ENCODE results near the gene TENM4.

Gene TENM4

DNA sequence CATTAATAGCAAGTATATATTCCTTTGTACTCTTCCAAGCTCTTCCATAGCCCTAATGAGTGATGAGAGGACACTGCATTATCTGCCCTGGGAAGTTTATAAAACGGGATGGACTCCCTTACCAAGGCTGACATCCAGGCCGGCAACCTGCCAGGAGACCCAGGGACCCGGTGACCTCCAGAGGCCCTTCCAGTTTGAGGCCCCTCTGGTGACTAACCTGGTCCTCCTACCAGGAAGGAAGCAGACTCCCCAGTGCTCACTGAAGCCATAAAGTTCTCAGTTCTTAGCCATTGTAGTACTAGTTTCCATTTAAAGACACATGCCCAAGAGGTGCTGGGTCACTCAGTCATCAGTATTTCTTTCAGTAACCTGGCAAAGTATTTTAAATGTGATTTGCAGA lies 345.4 kb downstream of the TENM4 start (continued):
- TF ChIP-seq, protein P1, sequence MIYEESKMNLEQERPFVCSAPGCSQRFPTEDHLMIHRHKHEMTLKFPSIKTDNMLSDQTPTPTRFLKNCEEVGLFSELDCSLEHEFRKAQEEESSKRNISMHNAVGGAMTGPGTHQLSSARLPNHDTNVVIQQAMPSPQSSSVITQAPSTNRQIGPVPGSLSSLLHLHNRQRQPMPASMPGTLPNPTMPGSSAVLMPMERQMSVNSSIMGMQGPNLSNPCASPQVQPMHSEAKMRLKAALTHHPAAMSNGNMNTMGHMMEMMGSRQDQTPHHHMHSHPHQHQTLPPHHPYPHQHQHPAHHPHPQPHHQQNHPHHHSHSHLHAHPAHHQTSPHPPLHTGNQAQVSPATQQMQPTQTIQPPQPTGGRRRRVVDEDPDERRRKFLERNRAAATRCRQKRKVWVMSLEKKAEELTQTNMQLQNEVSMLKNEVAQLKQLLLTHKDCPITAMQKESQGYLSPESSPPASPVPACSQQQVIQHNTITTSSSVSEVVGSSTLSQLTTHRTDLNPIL (CRISPR knock-in tag; IDR thresholded peaks at IDR 0.05; ENCODE audit: low read depth) = no peak
- TF ChIP-seq TOX (CRISPR knock-in tag; IDR thresholded peaks at IDR 0.05; ENCODE audit: borderline replicate concordance) (no peak), GLIS3 (CRISPR knock-in tag; IDR thresholded peaks at IDR 0.05) (no peak), PPARA (CRISPR knock-in tag; IDR thresholded peaks at IDR 0.05; ENCODE audit: borderline replicate concordance) (no peak)

DNA sequence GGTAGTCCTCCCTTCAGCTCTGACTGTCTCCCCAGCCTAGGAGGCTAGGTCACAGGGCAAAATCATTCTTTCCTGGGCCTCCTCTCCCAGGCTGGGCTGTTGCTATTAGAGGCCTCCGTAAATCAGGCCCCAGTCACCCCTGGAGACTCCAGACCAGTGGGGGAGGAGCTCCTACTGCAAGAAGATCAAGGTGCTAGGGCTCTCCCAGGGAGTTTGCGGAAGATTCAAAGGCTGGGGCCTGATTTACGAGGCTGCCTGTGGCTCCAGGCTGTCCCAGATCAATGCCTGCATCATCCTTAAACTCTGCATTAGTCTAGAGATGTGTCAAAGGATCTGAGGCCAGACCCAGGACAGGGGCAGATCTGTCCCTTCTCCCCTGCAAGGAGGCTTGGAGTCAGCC lies 346.2 kb downstream of the TENM4 start:
- TF ChIP-seq OSR1 (CRISPR knock-in tag; IDR thresholded peaks at IDR 0.05) (no peak), GLIS3 (CRISPR knock-in tag; IDR thresholded peaks at IDR 0.05) (no peak), BACH2 (CRISPR knock-in tag; IDR thresholded peaks at IDR 0.05; ENCODE audit: borderline replicate concordance) (no peak), CSDC2 (CRISPR knock-in tag; IDR thresholded peaks at IDR 0.05) (no peak), ZNF8 (CRISPR knock-in tag; IDR thresholded peaks at IDR 0.05) (no peak), ZNF565 (CRISPR knock-in tag; conservative IDR thresholded peaks at IDR 0.05; ENCODE audit: low read depth) (no peak)
- TF ChIP-seq, protein P2, sequence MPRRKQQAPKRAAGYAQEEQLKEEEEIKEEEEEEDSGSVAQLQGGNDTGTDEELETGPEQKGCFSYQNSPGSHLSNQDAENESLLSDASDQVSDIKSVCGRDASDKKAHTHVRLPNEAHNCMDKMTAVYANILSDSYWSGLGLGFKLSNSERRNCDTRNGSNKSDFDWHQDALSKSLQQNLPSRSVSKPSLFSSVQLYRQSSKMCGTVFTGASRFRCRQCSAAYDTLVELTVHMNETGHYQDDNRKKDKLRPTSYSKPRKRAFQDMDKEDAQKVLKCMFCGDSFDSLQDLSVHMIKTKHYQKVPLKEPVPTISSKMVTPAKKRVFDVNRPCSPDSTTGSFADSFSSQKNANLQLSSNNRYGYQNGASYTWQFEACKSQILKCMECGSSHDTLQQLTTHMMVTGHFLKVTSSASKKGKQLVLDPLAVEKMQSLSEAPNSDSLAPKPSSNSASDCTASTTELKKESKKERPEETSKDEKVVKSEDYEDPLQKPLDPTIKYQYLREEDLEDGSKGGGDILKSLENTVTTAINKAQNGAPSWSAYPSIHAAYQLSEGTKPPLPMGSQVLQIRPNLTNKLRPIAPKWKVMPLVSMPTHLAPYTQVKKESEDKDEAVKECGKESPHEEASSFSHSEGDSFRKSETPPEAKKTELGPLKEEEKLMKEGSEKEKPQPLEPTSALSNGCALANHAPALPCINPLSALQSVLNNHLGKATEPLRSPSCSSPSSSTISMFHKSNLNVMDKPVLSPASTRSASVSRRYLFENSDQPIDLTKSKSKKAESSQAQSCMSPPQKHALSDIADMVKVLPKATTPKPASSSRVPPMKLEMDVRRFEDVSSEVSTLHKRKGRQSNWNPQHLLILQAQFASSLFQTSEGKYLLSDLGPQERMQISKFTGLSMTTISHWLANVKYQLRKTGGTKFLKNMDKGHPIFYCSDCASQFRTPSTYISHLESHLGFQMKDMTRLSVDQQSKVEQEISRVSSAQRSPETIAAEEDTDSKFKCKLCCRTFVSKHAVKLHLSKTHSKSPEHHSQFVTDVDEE (CRISPR knock-in tag; IDR thresholded peaks at IDR 0.05) = no peak
- ATAC-seq = no peak

DNA sequence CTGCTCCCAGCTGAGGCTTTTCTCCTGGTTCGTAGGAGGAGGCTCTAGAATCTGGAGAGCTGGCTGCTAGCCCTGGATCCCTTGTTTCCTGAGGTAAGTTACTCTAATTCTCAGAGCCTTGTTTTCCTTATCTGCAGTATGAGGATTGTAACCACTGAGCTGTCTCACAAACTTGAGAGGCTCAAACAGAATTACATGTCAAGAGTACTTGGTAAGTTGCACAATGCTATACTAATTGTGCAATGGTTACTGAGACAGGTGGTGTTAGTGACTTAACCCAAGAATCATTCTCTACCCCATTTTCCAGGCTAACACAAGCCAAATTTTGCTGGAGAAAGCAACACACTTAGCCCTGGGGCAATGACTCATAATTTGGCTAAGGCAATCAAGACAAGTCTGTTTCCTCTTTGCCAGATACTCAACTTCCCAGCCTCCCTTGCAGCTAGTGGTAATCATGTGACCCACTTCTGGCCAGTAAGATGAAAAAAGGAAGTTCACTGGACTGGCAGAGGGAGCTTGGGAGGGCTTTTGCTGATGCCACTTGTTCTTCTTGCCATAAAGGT lies 348.0 kb downstream of the TENM4 start:
- TF ChIP-seq ESRRG (CRISPR knock-in tag; IDR thresholded peaks at IDR 0.05) (no peak), ZC3H10 (CRISPR knock-in tag; IDR thresholded peaks at IDR 0.05) (no peak), TOX (CRISPR knock-in tag; IDR thresholded peaks at IDR 0.05; ENCODE audit: borderline replicate concordance) (no peak), ZFP3 (CRISPR knock-in tag; IDR thresholded peaks at IDR 0.05) (no peak), ARNTL (CRISPR knock-in tag; IDR thresholded peaks at IDR 0.05; ENCODE audit: borderline replicate concordance, low read depth) (no peak), OSR1 (CRISPR knock-in tag; IDR thresholded peaks at IDR 0.05) (no peak), BACH2 (CRISPR knock-in tag; IDR thresholded peaks at IDR 0.05; ENCODE audit: borderline replicate concordance) (no peak), CSDC2 (CRISPR knock-in tag; IDR thresholded peaks at IDR 0.05) (no peak), ZNF8 (CRISPR knock-in tag; IDR thresholded peaks at IDR 0.05) (no peak), RARB (CRISPR knock-in tag; IDR thresholded peaks at IDR 0.05) (no peak), ISL1 (CRISPR knock-in tag; IDR thresholded peaks at IDR 0.05) (no peak), ZFP30 (CRISPR knock-in tag; IDR thresholded peaks at IDR 0.05) (no peak), ZNF70 (CRISPR knock-in tag; IDR thresholded peaks at IDR 0.05) (no peak), TCF4 (CRISPR knock-in tag; IDR thresholded peaks at IDR 0.05; ENCODE audit: borderline replicate concordance) (no peak), ZNF565 (CRISPR knock-in tag; conservative IDR thresholded peaks at IDR 0.05; ENCODE audit: low read depth) (no peak), PPARA (CRISPR knock-in tag; IDR thresholded peaks at IDR 0.05; ENCODE audit: borderline replicate concordance) (no peak)
- TF ChIP-seq, protein P3, sequence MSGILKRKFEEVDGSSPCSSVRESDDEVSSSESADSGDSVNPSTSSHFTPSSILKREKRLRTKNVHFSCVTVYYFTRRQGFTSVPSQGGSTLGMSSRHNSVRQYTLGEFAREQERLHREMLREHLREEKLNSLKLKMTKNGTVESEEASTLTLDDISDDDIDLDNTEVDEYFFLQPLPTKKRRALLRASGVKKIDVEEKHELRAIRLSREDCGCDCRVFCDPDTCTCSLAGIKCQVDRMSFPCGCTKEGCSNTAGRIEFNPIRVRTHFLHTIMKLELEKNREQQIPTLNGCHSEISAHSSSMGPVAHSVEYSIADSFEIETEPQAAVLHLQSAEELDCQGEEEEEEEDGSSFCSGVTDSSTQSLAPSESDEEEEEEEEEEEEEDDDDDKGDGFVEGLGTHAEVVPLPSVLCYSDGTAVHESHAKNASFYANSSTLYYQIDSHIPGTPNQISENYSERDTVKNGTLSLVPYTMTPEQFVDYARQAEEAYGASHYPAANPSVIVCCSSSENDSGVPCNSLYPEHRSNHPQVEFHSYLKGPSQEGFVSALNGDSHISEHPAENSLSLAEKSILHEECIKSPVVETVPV (CRISPR knock-in tag; IDR thresholded peaks at IDR 0.05) = no peak
- TF ChIP-seq, protein P4, sequence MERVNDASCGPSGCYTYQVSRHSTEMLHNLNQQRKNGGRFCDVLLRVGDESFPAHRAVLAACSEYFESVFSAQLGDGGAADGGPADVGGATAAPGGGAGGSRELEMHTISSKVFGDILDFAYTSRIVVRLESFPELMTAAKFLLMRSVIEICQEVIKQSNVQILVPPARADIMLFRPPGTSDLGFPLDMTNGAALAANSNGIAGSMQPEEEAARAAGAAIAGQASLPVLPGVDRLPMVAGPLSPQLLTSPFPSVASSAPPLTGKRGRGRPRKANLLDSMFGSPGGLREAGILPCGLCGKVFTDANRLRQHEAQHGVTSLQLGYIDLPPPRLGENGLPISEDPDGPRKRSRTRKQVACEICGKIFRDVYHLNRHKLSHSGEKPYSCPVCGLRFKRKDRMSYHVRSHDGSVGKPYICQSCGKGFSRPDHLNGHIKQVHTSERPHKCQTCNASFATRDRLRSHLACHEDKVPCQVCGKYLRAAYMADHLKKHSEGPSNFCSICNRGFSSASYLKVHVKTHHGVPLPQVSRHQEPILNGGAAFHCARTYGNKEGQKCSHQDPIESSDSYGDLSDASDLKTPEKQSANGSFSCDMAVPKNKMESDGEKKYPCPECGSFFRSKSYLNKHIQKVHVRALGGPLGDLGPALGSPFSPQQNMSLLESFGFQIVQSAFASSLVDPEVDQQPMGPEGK (CRISPR knock-in tag; IDR thresholded peaks at IDR 0.05; ENCODE audit: borderline replicate concordance) = no peak
- TF ChIP-seq, protein P5, sequence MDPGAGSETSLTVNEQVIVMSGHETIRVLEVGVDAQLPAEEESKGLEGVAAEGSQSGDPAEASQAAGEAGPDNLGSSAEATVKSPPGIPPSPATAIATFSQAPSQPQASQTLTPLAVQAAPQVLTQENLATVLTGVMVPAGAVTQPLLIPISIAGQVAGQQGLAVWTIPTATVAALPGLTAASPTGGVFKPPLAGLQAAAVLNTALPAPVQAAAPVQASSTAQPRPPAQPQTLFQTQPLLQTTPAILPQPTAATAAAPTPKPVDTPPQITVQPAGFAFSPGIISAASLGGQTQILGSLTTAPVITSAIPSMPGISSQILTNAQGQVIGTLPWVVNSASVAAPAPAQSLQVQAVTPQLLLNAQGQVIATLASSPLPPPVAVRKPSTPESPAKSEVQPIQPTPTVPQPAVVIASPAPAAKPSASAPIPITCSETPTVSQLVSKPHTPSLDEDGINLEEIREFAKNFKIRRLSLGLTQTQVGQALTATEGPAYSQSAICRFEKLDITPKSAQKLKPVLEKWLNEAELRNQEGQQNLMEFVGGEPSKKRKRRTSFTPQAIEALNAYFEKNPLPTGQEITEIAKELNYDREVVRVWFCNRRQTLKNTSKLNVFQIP (CRISPR knock-in tag; IDR thresholded peaks at IDR 0.05; ENCODE audit: borderline replicate concordance, low read depth) = no peak
- TF ChIP-seq, protein P1 (CRISPR knock-in tag; IDR thresholded peaks at IDR 0.05; ENCODE audit: low read depth) = no peak
- no peak; the same call in 2 of the 3 replicates for ATAC-seq
